EL (cell line): ENCODE measurements around the gene CTAGE1.
"Not testable (repeated sequence)": the region's sequence is repeated elsewhere in the genome, so short reads cannot be mapped to it uniquely, and the experiment has no call there.

Experiments
- DNase-seq: peaks from one replicate; pipeline ENCODE4 v3.0.0-alpha.2; 2016

CTAGE1 gene

GRCh38 chr18:22433956-22434355 lies 16.2 kb upstream of the CTAGE1 start:
- no peak for DNase-seq

- peak; percentile 94 for DNase-seq
Measured at GRCh38 chr18:22432657-22433137, 15.0 kb upstream of the CTAGE1 start.

- DNase-seq = no peak
Measured at GRCh38 chr18:22429564-22429963, 11.8 kb upstream of the CTAGE1 start.

GRCh38 chr18:22428672-22429071 lies 11.0 kb upstream of the CTAGE1 start:
- peak; percentile 19 for DNase-seq

GRCh38 chr18:22427822-22428549 lies 10.3 kb upstream of the CTAGE1 start:
- DNase-seq = no peak

GRCh38 chr18:22424565-22424963 lies 6.8 kb upstream of the CTAGE1 start:
- no peak for DNase-seq

GRCh38 chr18:22423878-22424564 lies 6.3 kb upstream of the CTAGE1 start:
- no peak for DNase-seq

GRCh38 chr18:22422909-22423548 lies 5.3 kb upstream of the CTAGE1 start:
- DNase-seq = peak; percentile 18

- no peak for DNase-seq
Measured at GRCh38 chr18:22420652-22421051, 2.9 kb upstream of the CTAGE1 start.

- peak; percentile 48 for DNase-seq
Measured at GRCh38 chr18:22412176-22412911, 5.4 kb downstream of the CTAGE1 start.

- DNase-seq = no peak
Measured at GRCh38 chr18:22411446-22411845, 6.3 kb downstream of the CTAGE1 start.

- no peak for DNase-seq
Measured at GRCh38 chr18:22410126-22410525, 7.6 kb downstream of the CTAGE1 start.

- DNase-seq = no peak
Measured at GRCh38 chr18:22409445-22409844, 8.3 kb downstream of the CTAGE1 start.

- no peak for DNase-seq
Measured at GRCh38 chr18:22408059-22408458, 9.7 kb downstream of the CTAGE1 start.

GRCh38 chr18:22405142-22405541 lies 12.6 kb downstream of the CTAGE1 start:
- no peak for DNase-seq

GRCh38 chr18:22403950-22404349 lies 13.8 kb downstream of the CTAGE1 start:
- no peak for DNase-seq

GRCh38 chr18:22399949-22400348 lies 17.8 kb downstream of the CTAGE1 start:
- DNase-seq = peak; percentile 55

- DNase-seq = no peak
Measured at GRCh38 chr18:22398464-22398863, 19.3 kb downstream of the CTAGE1 start.

- DNase-seq = no peak
Measured at GRCh38 chr18:22394428-22394827, 23.3 kb downstream of the CTAGE1 start.

GRCh38 chr18:22393164-22393563 lies 24.6 kb downstream of the CTAGE1 start:
- DNase-seq = not testable (repeated sequence)

GRCh38 chr18:22391407-22392345 lies 26.0 kb downstream of the CTAGE1 start:
- DNase-seq = peak; percentile 96

- no peak for DNase-seq
Measured at GRCh38 chr18:22387787-22388186, 29.9 kb downstream of the CTAGE1 start.
